SK-N-SH (cell line): ENCODE results near the gene PPIB.

Experiments used
- CTCF ChIP-seq: fragments of 200-600 bp; sonication (generic); IDR thresholded peaks from 2 replicates; pipeline ENCODE4 v1.6.1; 2017; ENCODE audit warnings: antibody characterized with exemption, mild to moderate bottlenecking, moderate library complexity
- EP300 ChIP-seq, 2 experiments: IDR thresholded peaks; 2 replicates each; pipeline versions ENCODE4 v1.4.0 to v1.6.1; 2012; ENCODE audit warnings: borderline replicate concordance in 1 of 2, low read depth in 1 of 2, low read length in 1 of 2
- EZH2phosphoT487 ChIP-seq: fragments of 200-600 bp; sonication (generic); IDR thresholded peaks from 2 replicates; pipeline ENCODE4 v1.6.1; 2017; ENCODE audit warnings: low read depth, mixed run types, mild to moderate bottlenecking, antibody characterized with exemption, moderate library complexity, borderline replicate concordance
- GABPA ChIP-seq: IDR thresholded peaks from 2 replicates; pipeline ENCODE4 v1.4.0; 2012; ENCODE audit warnings: low read depth, mild to moderate bottlenecking
- MXI1 ChIP-seq: IDR thresholded peaks from 2 replicates; pipeline ENCODE4 v1.6.1; 2012; ENCODE audit warnings: mild to moderate bottlenecking, low read depth, low read length, improper control_type of control experiment
- PBX3 ChIP-seq: IDR thresholded peaks from 2 replicates; pipeline ENCODE4; 2012
- POLR2AphosphoS5 ChIP-seq: IDR thresholded peaks from 2 replicates; pipeline ENCODE4 v1.6.1; 2012; ENCODE audit warnings: low read depth, low read length
- SIN3A ChIP-seq: IDR thresholded peaks from 2 replicates; pipeline ENCODE4 v1.6.1; 2012; ENCODE audit warnings: low read depth, mild to moderate bottlenecking, low read length, moderate library complexity, borderline replicate concordance
- SMC3 ChIP-seq: IDR thresholded peaks from 2 replicates; pipeline ENCODE4 v1.6.1; 2012; ENCODE audit warnings: low read depth, low read length, improper control_type of control experiment
- TAF1 ChIP-seq: IDR thresholded peaks from 2 replicates; pipeline ENCODE4 v1.6.1; 2012; ENCODE audit warnings: low read depth, mild to moderate bottlenecking, low read length, moderate library complexity, borderline replicate concordance
- TCF12 ChIP-seq: IDR thresholded peaks from 2 replicates; pipeline ENCODE4 v1.4.0; 2012
- USF1 ChIP-seq: IDR thresholded peaks from 2 replicates; pipeline ENCODE4 v1.4.0; 2012; ENCODE audit warnings: low read depth, borderline replicate concordance
- USF2 ChIP-seq: fragments of 150-350 bp; IDR thresholded peaks from 2 replicates; pipeline ENCODE4 v1.6.1; 2017; ENCODE audit warnings: antibody characterized with exemption, low read length, low read depth, borderline replicate concordance

GRCh38 chr15:64163659-64164362 is 989 bp upstream of the PPIB start:
- TF ChIP-seq PBX3 (no peak), MXI1 (no peak), CTCF (no peak), GABPA (no peak), TAF1 (no peak), POLR2AphosphoS5 (no peak), SIN3A (no peak), USF1 (no peak), EP300 (IDR thresholded peaks at IDR 0.05; ENCODE audit: borderline replicate concordance in 1 of 2, low read depth in 1 of 2, low read length in 1 of 2) (no peak), USF2 (no peak), SMC3 (no peak), TCF12 (no peak), EZH2phosphoT487 (no peak)
